ENCODE data around the gene SLC66A3.

The SLC66A3 gene

GRCh38 chr2:11152591-11152990 lies 2.7 kb upstream of the SLC66A3 start:
- Histone ChIP-seq H3K27me3 (ENCODE audit: low read length) (no peaks in the 10 kb centered on the region), H3K9me3 (ENCODE audit: insufficient read depth, low read length) (no peaks in the 10 kb centered on the region), H4K20me1 (ENCODE audit: low read depth, low read length) (no peaks in the 10 kb centered on the region), H3K9ac (ENCODE audit: low read length) (no peak overlapping the region), H3K79me2 (ENCODE audit: insufficient read depth, low read length) (no peaks in the 10 kb centered on the region), H2AFZ (ENCODE audit: low read depth, low read length, severe bottlenecking) (no peak overlapping the region), H3K27ac (ENCODE audit: low read depth, low read length) (no peak overlapping the region), H3K4me2 (ENCODE audit: low read depth, low read length, poor library complexity, severe bottlenecking) (no peak overlapping the region), H3K4me3 (ENCODE audit: insufficient read depth, low read length, poor library complexity, severe bottlenecking) (no peak overlapping the region), H3K9me2 (replicated peaks; ENCODE audit: insufficient read depth, low read length) (no peaks in the 10 kb centered on the region), H3F3A (ENCODE audit: insufficient read depth) (no peaks in the 10 kb centered on the region), H3K36me3 (ENCODE audit: low read length) (no peaks in the 10 kb centered on the region)
- no peak for TF ChIP-seq CTCF (IDR thresholded peaks at IDR 0.05; ENCODE audit: insufficient read depth, low read length, poor library complexity, severe bottlenecking)
- no peak for TF ChIP-seq EZH2phosphoT487 (conservative IDR thresholded peaks at IDR 0.05; ENCODE audit: low read length)

- H3K9me3 ChIP-seq (ENCODE audit: insufficient read depth, low read length), result no peaks in the 10 kb centered on the region
- H3K27ac ChIP-seq (ENCODE audit: low read depth, low read length), result no peak overlapping the region
- no peak for TF ChIP-seq EZH2phosphoT487 (conservative IDR thresholded peaks at IDR 0.05; ENCODE audit: low read length)
- no peak for TF ChIP-seq CTCF (IDR thresholded peaks at IDR 0.05; ENCODE audit: insufficient read depth, low read length, poor library complexity, severe bottlenecking)
- no peaks in the 10 kb centered on the region for H3K36me3 ChIP-seq (ENCODE audit: low read length)
- H3K27me3 ChIP-seq (ENCODE audit: low read length), result no peaks in the 10 kb centered on the region
- H3K9me2 ChIP-seq (replicated peaks; ENCODE audit: insufficient read depth, low read length), result no peaks in the 10 kb centered on the region
- H3K4me2 ChIP-seq (ENCODE audit: low read depth, low read length, poor library complexity, severe bottlenecking), result peak overlapping the region; percentile 90
- peak overlapping the region; percentile 71 for H3K9ac ChIP-seq (ENCODE audit: low read length)
- peak overlapping the region; percentile 65 for H3K4me3 ChIP-seq (ENCODE audit: insufficient read depth, low read length, poor library complexity, severe bottlenecking)
- no peaks in the 10 kb centered on the region for H3F3A ChIP-seq (ENCODE audit: insufficient read depth)
- no peaks in the 10 kb centered on the region for H4K20me1 ChIP-seq (ENCODE audit: low read depth, low read length)
- no peaks in the 10 kb centered on the region for H3K79me2 ChIP-seq (ENCODE audit: insufficient read depth, low read length)
- H2AFZ ChIP-seq (ENCODE audit: low read depth, low read length, severe bottlenecking), result peak overlapping the region; percentile 95
These were observed 998 bp upstream of the SLC66A3 start for GRCh38 chr2:11154016-11154922.

GRCh38 chr2:11154923-11155380 lies 315 bp upstream of the SLC66A3 start:
- Histone ChIP-seq H3K79me2 (ENCODE audit: insufficient read depth, low read length) (no peaks in the 10 kb centered on the region), H3F3A (ENCODE audit: insufficient read depth) (no peaks in the 10 kb centered on the region), H2AFZ (ENCODE audit: low read depth, low read length, severe bottlenecking) (peak overlapping the region; percentile 95), H3K9me2 (replicated peaks; ENCODE audit: insufficient read depth, low read length) (no peaks in the 10 kb centered on the region), H3K27me3 (ENCODE audit: low read length) (no peaks in the 10 kb centered on the region), H3K4me2 (ENCODE audit: low read depth, low read length, poor library complexity, severe bottlenecking) (peak overlapping the region; percentile 90), H3K9me3 (ENCODE audit: insufficient read depth, low read length) (no peaks in the 10 kb centered on the region), H3K9ac (ENCODE audit: low read length) (peak overlapping the region; percentile 71), H3K27ac (ENCODE audit: low read depth, low read length) (no peak overlapping the region), H4K20me1 (ENCODE audit: low read depth, low read length) (no peaks in the 10 kb centered on the region), H3K36me3 (ENCODE audit: low read length) (no peaks in the 10 kb centered on the region), H3K4me3 (ENCODE audit: insufficient read depth, low read length, poor library complexity, severe bottlenecking) (peak overlapping the region; percentile 65)
- TF ChIP-seq CTCF (IDR thresholded peaks at IDR 0.05; ENCODE audit: insufficient read depth, low read length, poor library complexity, severe bottlenecking) (no peak), EZH2phosphoT487 (conservative IDR thresholded peaks at IDR 0.05; ENCODE audit: low read length) (no peak)

Data from SU-DHL-6 (cell line).